GM10847 (cell line): ENCODE data around the gene FAM107B.

Source experiments
- POLR2A ChIP-seq: IDR thresholded peaks from 2 replicates; pipeline ENCODE4 v1.6.1; 2011; ENCODE audit not compliant: insufficient read length; ENCODE audit errors: extremely low read depth

The FAM107B gene

DNA sequence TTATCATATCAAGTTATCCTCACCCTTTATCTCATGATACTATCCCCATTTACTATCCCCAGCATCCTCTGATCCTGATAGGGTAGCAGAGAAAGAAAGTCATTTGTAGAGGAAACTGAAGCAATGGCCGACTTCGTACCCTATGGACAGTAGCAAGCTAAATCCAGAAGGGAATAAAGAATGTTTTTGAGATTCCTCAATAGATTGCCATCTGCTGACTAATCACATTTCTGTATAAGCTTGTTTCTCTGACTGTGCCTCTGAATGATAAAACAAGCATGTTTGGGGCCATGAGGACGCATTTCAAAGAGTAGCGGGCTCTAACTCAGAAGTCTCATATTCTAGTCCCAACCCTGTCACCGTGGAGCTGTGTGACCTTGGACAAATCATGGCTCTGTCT is 13.2 kb upstream of the FAM107B start:
- no peak for TF ChIP-seq POLR2A

DNA sequence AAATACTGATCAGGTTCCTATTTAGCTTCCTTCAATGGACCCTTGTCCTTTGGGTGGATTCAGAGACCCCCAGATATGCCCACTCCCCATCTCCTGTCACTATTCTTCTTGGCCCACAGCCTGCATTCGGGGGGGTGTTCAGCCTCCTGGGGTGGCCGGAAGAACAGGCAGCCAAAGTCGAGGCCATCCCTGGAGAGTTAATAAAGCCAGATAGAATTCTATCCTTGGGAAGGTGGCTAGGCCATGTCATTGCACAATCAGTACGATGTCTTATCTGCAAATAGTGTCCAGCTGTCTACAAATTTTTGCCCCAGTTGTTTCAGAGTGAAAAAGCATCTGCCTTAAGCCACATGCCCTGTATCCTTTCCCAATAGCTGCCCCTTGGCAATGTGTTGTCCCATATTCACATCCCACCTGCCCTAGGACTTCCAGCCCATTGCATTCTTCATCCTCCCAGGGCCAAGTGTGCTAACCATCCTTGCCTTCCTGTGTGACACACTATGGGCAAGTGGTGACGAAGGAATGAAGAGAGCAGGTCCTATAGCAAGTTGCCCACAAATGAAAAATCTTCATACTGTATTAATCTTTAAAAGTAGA is 9.9 kb upstream of the FAM107B start:
- no peak for TF ChIP-seq POLR2A

DNA sequence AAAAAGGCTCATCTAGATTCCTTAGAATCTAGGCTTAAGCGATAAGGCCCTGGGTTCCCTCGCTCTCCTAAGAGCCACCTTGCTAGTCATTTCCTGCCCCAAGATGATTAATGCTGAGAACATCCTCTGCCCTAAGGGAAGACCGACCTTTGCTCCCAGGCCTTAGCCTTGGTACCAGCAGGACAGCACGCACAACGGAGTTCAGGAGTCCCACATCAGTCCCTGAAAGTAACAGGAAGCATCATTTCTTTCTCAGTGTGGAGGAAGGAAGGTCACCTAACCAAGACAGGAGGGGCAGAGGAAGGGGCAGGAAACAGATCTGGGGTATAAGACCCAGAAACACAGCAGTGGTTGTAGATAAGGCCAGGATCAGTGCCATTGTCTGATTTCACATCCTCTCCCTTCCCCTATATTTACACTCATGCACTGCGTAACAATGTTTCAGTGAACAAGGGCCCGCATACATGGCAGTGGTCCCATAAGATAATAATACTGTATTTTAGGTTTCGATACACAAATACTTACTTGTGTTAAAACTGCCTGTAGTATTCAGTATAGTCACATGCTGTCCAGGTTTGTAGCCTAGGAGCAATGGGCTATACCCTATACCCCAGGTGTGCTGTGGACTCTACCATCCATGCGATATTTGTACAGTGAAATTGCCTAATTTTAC is 8.1 kb upstream of the FAM107B start:
- TF ChIP-seq POLR2A: no peak

DNA sequence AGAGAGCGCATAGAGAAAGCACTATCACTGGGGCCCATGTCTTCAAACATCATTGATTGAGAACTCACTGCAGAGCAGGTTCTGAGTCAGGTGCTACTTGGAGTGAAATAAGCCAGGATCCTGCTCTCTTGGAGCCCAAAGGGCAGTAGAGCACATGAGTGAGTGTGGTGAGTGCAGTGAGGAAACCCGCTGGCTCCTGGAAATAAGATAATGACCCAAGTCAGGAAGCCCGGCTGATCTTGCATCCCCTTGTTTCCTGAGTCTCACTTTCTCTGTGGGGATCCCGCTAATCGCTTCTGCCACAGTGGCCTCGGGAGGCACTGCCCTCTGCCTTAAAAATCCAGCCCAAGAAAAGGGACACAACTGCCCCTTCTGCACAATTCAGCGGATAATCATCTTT is 7.1 kb upstream of the FAM107B start:
- no peak for TF ChIP-seq POLR2A

DNA sequence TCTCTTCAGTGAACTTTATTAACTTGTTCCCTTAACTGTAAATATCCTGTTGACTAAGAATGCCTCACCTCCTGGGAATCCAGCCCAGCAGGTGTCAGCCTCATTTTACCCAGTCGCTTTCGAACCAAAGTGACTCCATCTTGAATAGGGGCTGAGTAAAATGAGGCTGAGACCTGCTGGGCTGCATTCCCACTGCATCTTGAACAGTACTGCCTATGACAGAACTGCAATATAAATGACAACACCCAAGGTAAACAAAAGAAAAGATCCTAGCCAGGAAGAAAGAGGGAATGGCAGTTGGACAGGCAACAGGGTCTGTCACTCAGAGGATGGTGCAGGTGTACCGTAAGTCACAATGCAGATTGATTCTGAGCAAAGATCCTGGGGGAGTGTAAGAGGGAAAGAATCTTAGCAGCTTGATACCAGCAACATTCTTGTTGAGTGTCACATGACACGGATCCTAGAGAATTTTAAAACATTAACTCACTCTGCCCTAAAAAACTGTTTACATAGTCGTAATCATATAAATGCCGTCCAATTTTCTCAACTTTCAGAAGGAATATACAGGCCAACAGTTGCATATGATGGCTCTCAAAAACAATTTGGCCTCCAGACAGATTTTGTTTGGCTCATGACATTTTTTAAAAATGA is 4.4 kb upstream of the FAM107B start:
- no peak for TF ChIP-seq POLR2A

DNA sequence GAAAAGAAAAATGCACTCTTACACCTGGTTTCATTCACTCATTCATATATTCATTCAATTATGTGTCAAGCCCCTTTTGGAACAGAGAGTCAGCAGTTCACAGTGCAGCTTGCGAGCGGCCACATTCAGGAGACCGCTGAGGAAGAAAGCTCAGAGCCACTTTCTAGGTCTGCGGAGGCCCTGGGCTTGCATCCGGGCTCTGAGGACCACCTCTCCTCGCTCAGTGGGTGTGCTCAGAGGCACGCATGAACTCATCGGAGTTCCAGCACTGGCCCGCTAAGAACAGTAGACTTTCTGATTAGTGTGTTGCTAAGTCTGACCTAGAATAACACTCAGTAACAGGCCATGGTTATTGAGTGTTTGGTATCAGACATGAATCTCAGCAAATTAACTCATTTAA is 1.8 kb upstream of the FAM107B start:
- no peak for TF ChIP-seq POLR2A

DNA sequence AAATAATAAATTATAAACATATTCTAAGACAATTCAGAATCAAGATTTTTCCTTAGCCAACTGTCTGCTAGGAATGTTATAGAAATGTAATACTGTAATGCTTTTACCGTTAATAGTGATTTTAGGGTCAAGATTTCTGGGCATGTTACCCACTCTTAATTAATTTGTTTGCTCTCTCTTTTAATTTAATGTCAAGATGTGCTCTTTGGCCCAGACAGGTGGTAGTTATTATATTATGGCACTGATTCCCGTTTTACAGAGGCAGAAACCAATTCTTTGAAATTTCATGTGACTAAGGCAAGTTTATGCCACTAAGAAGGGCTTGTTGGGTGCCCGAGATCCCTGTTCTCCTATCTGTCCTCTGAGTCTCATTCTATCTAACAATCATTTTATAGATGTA is 959 bp upstream of the FAM107B start:
- no peak for TF ChIP-seq POLR2A

DNA sequence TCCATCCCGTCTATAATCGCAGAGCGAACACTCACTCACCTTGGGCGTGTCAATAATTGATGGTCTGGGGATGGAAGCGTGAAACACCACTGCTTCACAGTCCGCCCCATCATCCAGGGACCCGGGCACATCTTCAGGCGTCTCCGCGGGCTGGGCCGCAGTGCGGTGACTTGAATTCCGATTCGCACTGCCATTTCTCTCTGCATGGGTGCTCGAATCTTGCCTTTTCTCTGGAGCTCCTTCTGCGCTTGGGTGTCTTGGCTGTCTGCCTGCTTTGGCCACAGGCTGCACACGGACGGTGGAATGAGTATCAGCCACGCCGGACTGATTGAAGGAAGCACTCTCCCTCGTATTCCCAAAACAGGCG is 500 bp downstream of the FAM107B start:
- TF ChIP-seq POLR2A: no peak

DNA sequence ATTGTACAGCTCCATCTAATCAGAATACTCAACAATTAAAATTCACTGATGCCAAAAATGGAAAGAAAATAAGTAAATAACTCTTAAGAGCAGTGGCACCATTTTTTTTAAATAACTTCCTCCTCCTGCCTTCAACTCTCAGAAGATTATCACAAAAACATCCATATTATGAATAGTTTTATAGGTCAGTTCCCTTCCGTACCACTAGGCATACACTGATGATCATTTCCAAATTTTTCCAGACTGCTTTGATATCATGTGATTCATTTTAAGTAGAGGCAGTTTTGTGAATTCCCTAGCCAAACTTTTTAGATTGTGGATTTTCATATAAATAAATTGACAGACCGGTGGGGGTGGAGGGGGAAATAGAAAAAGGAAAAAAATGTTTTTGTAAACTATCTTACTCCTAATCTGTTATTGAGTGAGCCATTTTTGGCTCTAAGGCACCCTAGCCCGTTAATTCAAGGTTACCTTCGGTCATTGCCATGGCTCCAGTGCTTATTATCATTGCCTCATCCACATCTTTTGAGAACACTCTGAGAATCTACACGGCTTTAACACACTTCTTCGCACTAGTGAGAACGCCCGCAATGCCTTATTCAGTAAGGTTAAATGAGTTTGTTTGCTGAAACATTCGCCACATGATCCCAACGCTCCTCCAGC is 1.0 kb downstream of the FAM107B start:
- no peak for TF ChIP-seq POLR2A

DNA sequence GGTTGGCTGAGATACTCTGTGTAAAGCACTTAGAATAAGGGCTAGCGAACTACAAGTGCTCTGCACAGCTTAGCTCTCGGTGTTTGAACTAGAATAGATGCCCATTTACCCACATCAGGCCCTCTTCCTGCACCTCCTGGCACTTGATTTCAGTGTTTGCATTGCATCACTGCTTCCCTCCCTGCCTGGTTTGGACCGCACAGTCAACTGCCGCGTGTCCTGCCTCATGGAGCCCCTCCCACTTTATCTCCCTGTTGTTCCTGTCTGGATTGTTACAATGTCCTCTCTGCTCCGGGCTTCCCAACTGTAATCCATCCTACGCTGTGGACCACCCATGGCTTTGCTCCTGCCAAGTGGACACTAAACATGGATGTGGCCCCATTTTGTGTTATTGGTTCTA is 2.3 kb downstream of the FAM107B start:
- TF ChIP-seq POLR2A: no peak

DNA sequence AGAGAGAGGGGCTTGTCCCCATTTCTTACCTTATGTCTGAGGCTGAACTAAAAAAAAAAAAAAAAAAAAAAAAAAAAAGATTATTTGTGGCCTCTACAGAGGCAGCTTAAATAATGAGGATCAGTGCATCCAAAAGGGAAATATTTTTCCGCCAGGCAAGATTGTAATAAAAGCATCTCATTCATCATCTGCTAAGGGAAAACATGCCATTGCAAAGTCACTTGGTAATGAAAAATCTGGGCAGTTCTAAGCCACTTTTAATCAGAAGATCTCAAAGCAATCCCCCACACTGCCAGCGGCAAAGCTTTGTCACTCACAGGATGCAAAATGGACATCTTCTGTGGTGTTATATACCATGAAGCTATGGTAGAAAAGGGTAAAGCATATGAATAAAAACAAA is 3.8 kb downstream of the FAM107B start:
- TF ChIP-seq POLR2A: no peak

DNA sequence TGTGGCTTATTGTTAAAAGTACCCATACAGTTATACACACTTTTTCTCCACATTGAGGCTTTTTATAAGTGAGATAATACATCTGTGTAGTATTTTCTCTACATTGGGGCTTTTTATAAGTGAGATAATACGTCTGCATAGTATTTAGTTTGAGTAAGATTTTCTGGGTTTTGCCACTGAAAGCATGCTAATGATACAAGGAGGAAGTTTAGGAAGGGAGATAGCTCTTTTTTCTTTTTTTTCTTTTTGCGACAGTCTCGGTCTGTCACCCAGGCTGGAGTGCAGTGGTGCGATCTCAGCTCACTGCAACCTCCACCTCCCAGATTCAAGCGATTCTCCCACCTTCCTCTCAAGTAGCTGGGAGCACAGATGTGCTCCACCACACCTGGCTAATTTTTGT is 13.3 kb downstream of the FAM107B start:
- no peak for TF ChIP-seq POLR2A

DNA sequence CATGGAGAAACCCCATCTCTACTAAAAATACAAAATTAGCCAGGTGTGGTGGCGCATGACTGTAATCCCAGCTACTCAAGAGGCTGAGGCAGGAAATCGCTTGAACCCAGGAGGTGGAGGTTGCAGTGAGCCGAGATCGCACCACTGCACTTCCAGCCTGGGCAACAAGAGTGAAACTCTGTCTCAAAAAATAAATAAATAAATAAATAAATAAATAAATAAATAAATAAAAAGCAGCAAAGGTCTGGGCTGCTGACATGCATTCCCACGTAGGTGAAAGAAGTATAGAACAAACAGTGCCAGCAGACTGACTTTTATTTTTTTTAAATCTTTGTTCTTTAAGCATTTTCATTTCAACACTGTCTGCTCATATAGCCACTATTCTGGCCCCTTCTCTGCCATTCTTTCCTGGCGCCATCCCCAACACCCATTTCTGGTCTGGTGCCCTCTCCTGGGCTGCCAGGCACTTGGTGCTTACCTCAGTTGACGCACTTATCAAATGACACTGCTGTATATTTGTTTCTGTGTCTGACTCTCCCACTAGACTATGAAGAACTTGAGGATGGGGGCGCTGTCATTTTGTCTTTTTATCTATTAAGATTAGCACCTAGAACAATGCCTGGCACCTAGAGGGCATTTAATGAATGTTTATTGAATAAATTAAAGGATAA is 15.6 kb downstream of the FAM107B start:
- TF ChIP-seq POLR2A: no peak

DNA sequence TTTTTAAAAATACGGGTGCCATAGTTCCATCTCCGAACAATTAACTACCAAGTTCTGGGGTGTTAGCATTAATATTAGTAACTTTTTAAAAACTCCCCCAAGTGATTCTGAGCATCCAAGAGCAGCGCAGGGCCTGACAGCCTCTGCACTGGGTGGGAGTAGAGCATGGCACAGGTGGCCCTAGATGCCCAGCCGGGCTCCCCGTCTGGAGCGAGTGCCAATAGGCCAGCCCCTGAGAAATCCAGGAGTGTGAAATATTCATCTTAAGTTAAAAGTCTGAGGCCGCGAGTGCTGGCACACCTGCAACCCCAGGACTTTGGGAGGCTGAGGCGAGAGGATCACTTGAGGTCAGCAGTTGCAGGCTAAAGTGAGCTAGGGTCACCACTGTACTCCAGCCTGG is 16.2 kb downstream of the FAM107B start:
- TF ChIP-seq POLR2A: no peak

DNA sequence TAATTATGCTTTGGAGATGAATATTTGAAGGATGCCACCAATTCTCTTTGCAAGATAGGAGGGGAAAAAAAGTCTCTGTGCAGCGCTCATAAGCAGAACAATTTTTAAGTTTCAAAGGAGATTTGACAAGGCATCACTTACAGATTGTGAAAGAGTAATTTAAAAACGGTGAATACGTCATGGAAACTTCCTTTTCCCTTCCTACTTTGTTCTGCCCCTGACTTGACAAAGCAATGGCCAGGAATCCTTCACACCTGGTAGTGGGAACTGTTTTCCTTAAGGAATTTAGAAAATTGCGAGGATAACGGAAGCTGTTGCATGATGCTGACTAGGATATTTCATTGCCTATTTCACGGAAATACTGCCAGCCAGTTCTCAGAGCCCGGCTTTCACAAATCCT is 16.7 kb downstream of the FAM107B start:
- TF ChIP-seq POLR2A: no peak

DNA sequence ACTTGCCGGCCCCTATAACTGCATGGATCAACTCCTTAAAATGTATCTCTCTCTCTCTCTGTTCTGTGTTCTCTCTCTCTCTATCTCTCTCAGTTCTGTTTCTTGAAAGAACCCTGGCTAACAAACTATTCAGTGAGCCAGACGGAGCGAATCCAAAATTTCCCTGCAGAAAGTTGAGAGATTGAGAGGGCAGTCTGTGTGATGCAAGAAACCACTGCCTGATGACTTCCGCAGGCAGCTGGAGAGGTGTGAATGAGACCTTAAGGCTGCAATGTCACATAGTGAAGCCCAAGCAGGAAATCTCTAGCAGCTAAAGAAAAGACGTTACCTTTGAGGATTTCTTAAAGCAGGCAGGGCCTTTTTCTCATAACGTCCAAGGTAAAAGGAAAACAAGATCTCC is 17.3 kb downstream of the FAM107B start:
- TF ChIP-seq POLR2A: no peak

DNA sequence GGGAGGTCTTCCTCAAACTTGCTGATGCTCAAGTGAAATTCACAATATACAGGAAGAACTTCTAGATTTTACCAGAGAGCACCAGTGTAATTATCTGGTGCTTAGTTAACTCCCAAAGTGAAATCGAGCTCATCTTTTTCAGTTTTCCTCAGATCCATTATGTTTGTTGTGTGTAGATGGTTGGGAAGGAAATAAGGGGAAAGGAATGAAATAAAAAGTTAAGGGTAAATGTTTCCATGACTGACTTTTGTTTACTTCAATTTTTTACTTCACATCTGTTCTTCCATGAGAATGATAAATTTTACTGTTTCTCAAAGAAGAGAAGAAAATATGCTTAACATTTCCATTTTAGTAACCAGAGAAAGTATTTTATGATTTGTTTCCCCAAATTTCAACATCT is 21.3 kb downstream of the FAM107B start:
- TF ChIP-seq POLR2A: no peak
